HG02798 (cell line): ENCODE measurements around the gene RAPGEF2.

Source experiments
- ATAC-seq: cut with Tn5 transposase; IDR thresholded peaks from one replicate; pipeline ENCODE4 v1.9.1; 2021; ENCODE audit warnings: mild to moderate bottlenecking; ENCODE audit not compliant: unreplicated experiment, poor library complexity

The RAPGEF2 gene

GRCh38 chr4:159384632-159385031 lies 281.8 kb downstream of the RAPGEF2 start:
- ATAC-seq, result no peak

GRCh38 chr4:159386620-159387019 lies 283.7 kb downstream of the RAPGEF2 start:
- ATAC-seq, result no peak

- ATAC-seq, result no peak
Measured at GRCh38 chr4:159389756-159390155, 286.9 kb downstream of the RAPGEF2 start.

GRCh38 chr4:159390648-159391047 lies 287.8 kb downstream of the RAPGEF2 start:
- no peak for ATAC-seq

- ATAC-seq, result no peak
Measured at GRCh38 chr4:159395693-159396092, 292.8 kb downstream of the RAPGEF2 start.

- ATAC-seq, result no peak
Measured at GRCh38 chr4:159396151-159396550, 293.3 kb downstream of the RAPGEF2 start.

- ATAC-seq, result no peak
Measured at GRCh38 chr4:159398236-159398638, 295.4 kb downstream of the RAPGEF2 start.

- ATAC-seq, result no peak
Measured at GRCh38 chr4:159400558-159401225, 297.8 kb downstream of the RAPGEF2 start.

GRCh38 chr4:159401226-159401712 lies 298.4 kb downstream of the RAPGEF2 start:
- ATAC-seq, result no peak

GRCh38 chr4:159401791-159402380 lies 299.0 kb downstream of the RAPGEF2 start:
- ATAC-seq, result no peak
